DOHH2 (cell line): ENCODE data around the gene OBSCN.

Source experiments
- H3F3A ChIP-seq: fragments of 200-600 bp; sonication (generic), shearing (Covaris generic); 2 replicates; pipeline ENCODE4 v1.6.0; 2016; ENCODE audit warnings: antibody characterized with exemption, mild to moderate bottlenecking; ENCODE audit not compliant: control insufficient read depth, insufficient read depth
- H3K27ac ChIP-seq: fragments of 200-600 bp; sonication (generic); 2 replicates; pipeline ENCODE4 v1.5.1; 2014; ENCODE audit warnings: low read depth, mild to moderate bottlenecking, low read length, moderate library complexity
- H3K27me3 ChIP-seq: fragments of 200-600 bp; sonication (generic); 2 replicates; pipeline ENCODE4 v1.6.1; 2014; ENCODE audit warnings: mild to moderate bottlenecking, low read length, mixed read lengths; ENCODE audit not compliant: control insufficient read depth
- H3K36me3 ChIP-seq: fragments of 200-600 bp; sonication (generic); 2 replicates; pipeline ENCODE4 v1.6.1; 2014; ENCODE audit warnings: mild to moderate bottlenecking, low read length, moderate library complexity, mixed read lengths; ENCODE audit not compliant: control insufficient read depth
- H3K4me1 ChIP-seq: fragments of 200-600 bp; sonication (generic); 2 replicates; pipeline ENCODE4 v1.6.1; 2014; ENCODE audit warnings: mild to moderate bottlenecking, low read length, mixed read lengths; ENCODE audit not compliant: control insufficient read depth
- H3K4me2 ChIP-seq: fragments of 200-600 bp; sonication (generic); 2 replicates; pipeline ENCODE4 v1.6.0; 2014; ENCODE audit warnings: mild to moderate bottlenecking, low read length, moderate library complexity
- H3K4me3 ChIP-seq: fragments of 200-600 bp; sonication (generic); 2 replicates; pipeline ENCODE4 v1.5.1; 2014; ENCODE audit warnings: mild to moderate bottlenecking, low read length, mixed read lengths
- H3K79me2 ChIP-seq: fragments of 200-600 bp; sonication (generic); 2 replicates; pipeline ENCODE4 v1.6.1; 2014; ENCODE audit warnings: mild to moderate bottlenecking, low read length, mixed read lengths; ENCODE audit not compliant: control insufficient read depth
- H3K9me2 ChIP-seq: fragments of 200-600 bp; sonication (generic); replicated peaks from 2 replicates; pipeline ENCODE4 v1.6.1; 2014; ENCODE audit warnings: mild to moderate bottlenecking, low read length, mixed read lengths; ENCODE audit not compliant: control insufficient read depth
- H3K9me3 ChIP-seq: fragments of 200-600 bp; sonication (generic); 2 replicates; pipeline ENCODE4 v1.6.1; 2014; ENCODE audit warnings: antibody characterized with exemption, low read length, mixed read lengths; ENCODE audit not compliant: control insufficient read depth, insufficient read depth
- H4K20me1 ChIP-seq: fragments of 200-600 bp; sonication (generic); 2 replicates; pipeline ENCODE4 v1.6.0; 2014; ENCODE audit warnings: low read depth, mild to moderate bottlenecking, antibody characterized with exemption, low read length, moderate library complexity; ENCODE audit not compliant: control insufficient read depth, insufficient read depth
- CTCF ChIP-seq: fragments of 200-600 bp; sonication (generic); IDR thresholded peaks from one replicate; pipeline ENCODE4 v1.5.1; 2014; ENCODE audit warnings: antibody characterized with exemption, mild to moderate bottlenecking, low read depth, low read length; ENCODE audit not compliant: poor library complexity, severe bottlenecking
- EZH2phosphoT487 ChIP-seq: fragments of 200-600 bp; sonication (generic); IDR thresholded peaks from 2 replicates; pipeline ENCODE4 v1.6.1; 2017; ENCODE audit warnings: borderline replicate concordance, mild to moderate bottlenecking, antibody characterized with exemption, low read length, moderate library complexity, mixed read lengths

The OBSCN gene

GRCh38 chr1:228303596-228303995 is 95.8 kb downstream of the OBSCN start:
- TF ChIP-seq EZH2phosphoT487 (no peak), CTCF (no peak)
- no peak overlapping the region for H3K4me2 ChIP-seq
- no peak overlapping the region for H3K27ac ChIP-seq
- H3K9me2 ChIP-seq: no peaks in the 10 kb centered on the region; the same call in 1 of the 2 replicates
- H3K79me2 ChIP-seq: no peaks in the 10 kb centered on the region
- H3K27me3 ChIP-seq: no peaks in the 10 kb centered on the region
- H3F3A ChIP-seq: no peaks in the 10 kb centered on the region
- peaks cover 21% of the 10 kb centered on the region; the same call in 1 of the 2 replicates for H3K9me3 ChIP-seq
- no peaks in the 10 kb centered on the region for H3K36me3 ChIP-seq
- no peak overlapping the region for H3K4me3 ChIP-seq
- H3K4me1 ChIP-seq: no peaks in the 10 kb centered on the region
- H4K20me1 ChIP-seq: no peaks in the 10 kb centered on the region

- no peaks in the 10 kb centered on the region for H3K4me1 ChIP-seq
- no peaks in the 10 kb centered on the region for H3K79me2 ChIP-seq
- H3K36me3 ChIP-seq: no peaks in the 10 kb centered on the region
- no peaks in the 10 kb centered on the region for H3F3A ChIP-seq
- TF ChIP-seq EZH2phosphoT487 (no peak), CTCF (no peak)
- no peak overlapping the region for H3K27ac ChIP-seq
- no peaks in the 10 kb centered on the region; the same call in 1 of the 2 replicates for H3K9me2 ChIP-seq
- H3K4me3 ChIP-seq: no peak overlapping the region
- no peaks in the 10 kb centered on the region for H4K20me1 ChIP-seq
- peaks cover 21% of the 10 kb centered on the region; the same call in 1 of the 2 replicates for H3K9me3 ChIP-seq
- H3K27me3 ChIP-seq: no peaks in the 10 kb centered on the region
- no peak overlapping the region for H3K4me2 ChIP-seq
These were observed 96.4 kb downstream of the OBSCN start for GRCh38 chr1:228304225-228304624.

DNA sequence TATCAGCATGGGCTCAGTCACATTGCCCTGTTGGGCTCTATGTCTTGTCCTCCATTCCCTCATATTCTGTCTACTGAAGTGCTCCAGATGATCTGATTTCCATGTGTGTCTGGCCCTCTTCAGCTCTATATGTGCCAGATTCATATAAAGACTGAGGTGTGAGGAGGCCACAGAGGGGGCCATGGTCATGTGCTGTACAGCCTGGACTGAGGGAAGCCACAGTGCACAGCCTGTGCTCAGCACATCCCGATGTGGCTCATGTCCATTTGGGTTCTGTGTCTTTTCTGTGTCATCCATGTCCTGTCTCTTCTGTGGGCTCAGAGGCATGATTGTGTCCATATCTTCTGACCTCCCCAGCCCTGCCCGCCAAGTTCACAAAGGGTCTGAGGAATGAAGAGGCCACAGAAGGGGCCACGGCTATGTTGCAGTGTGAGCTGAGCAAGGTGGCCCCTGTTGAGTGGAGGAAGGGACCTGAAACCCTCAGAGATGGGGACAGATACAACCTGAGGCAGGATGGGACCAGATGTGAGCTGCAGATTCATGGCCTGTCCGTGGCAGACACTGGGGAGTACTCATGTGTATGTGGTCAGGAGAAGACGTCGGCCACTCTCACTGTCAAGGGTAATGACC is 97.0 kb downstream of the OBSCN start:
- H3F3A ChIP-seq: no peaks in the 10 kb centered on the region
- H3K36me3 ChIP-seq: no peaks in the 10 kb centered on the region
- no peaks in the 10 kb centered on the region for H4K20me1 ChIP-seq
- no peaks in the 10 kb centered on the region for H3K4me1 ChIP-seq
- no peak overlapping the region for H3K27ac ChIP-seq
- H3K9me2 ChIP-seq: no peaks in the 10 kb centered on the region; the same call in 1 of the 2 replicates
- TF ChIP-seq EZH2phosphoT487 (no peak), CTCF (no peak)
- no peak overlapping the region for H3K4me3 ChIP-seq
- H3K79me2 ChIP-seq: no peaks in the 10 kb centered on the region
- H3K27me3 ChIP-seq: no peaks in the 10 kb centered on the region
- peaks cover 21% of the 10 kb centered on the region; the same call in 1 of the 2 replicates for H3K9me3 ChIP-seq
- H3K4me2 ChIP-seq: no peak overlapping the region
